NCI-H2227 (cell line): ENCODE measurements around the gene TCF4.

Experiments
- DNase-seq: peaks from one replicate; lab custom pipeline; 2025; ENCODE audit not compliant: unreplicated experiment; lab: John Stamatoyannopoulos, UW

TCF4 gene

GRCh38 chr18:55588111-55588869 lies at the start of gene TCF4:
Gene TCF4 (minus strand): TSS chr18:55588192. CDS start chr18:55587116, 1,076 bp downstream.
- peak; percentile 83 for DNase-seq

GRCh38 chr18:55637204-55637603 lies 49.2 kb upstream of the TCF4 start:
- no peak for DNase-seq

GRCh38 chr18:55635439-55635838 lies 47.4 kb upstream of the TCF4 start:
- DNase-seq = no peak

- no peak for DNase-seq
These were observed 46.6 kb upstream of the TCF4 start for GRCh38 chr18:55634545-55634944.

GRCh38 chr18:55633032-55633431 lies 45.0 kb upstream of the TCF4 start:
- DNase-seq = no peak

- no peak for DNase-seq
These were observed 41.1 kb upstream of the TCF4 start for GRCh38 chr18:55629133-55629532.

- DNase-seq = no peak
These were observed 39.0 kb upstream of the TCF4 start for GRCh38 chr18:55627007-55627406.

- no peak for DNase-seq
These were observed 37.9 kb upstream of the TCF4 start for GRCh38 chr18:55625901-55626300.

- no peak for DNase-seq
These were observed 35.6 kb upstream of the TCF4 start for GRCh38 chr18:55623626-55624025.

GRCh38 chr18:55610506-55610905 lies 22.5 kb upstream of the TCF4 start:
- no peak for DNase-seq

GRCh38 chr18:55609160-55609825 lies 21.3 kb upstream of the TCF4 start:
- DNase-seq = no peak

GRCh38 chr18:55608497-55608896 lies 20.5 kb upstream of the TCF4 start:
- no peak for DNase-seq

GRCh38 chr18:55607773-55608172 lies 19.8 kb upstream of the TCF4 start:
- DNase-seq = no peak

GRCh38 chr18:55605733-55606338 lies 17.8 kb upstream of the TCF4 start:
- no peak for DNase-seq

- DNase-seq = no peak
These were observed 15.8 kb upstream of the TCF4 start for GRCh38 chr18:55603775-55604174.

GRCh38 chr18:55593888-55594287 lies 5.9 kb upstream of the TCF4 start:
- DNase-seq = no peak

GRCh38 chr18:55592572-55592971 lies 4.6 kb upstream of the TCF4 start:
- no peak for DNase-seq

GRCh38 chr18:55592106-55592505 lies 4.1 kb upstream of the TCF4 start:
- DNase-seq = no peak

- peak; percentile 98 for DNase-seq
These were observed 1.8 kb upstream of the TCF4 start for GRCh38 chr18:55589625-55590291.

- DNase-seq = peak; percentile 45
These were observed 1.0 kb upstream of the TCF4 start for GRCh38 chr18:55588870-55589595.
